Heart left ventricle (tissue), 16 donors: ENCODE data around the gene HLCS. TPM values are rescaled to one million over a fixed set of nuclear protein-coding genes. Genes with fewer than 3 reads are reported as not detected.
A peak's percentile ranks its signal among the peaks of the same experiment; 100 is the strongest.

Experiments used
- ATAC-seq, 4 donors: fragments of 200-7000 bp; cut with Tn5 transposase; one replicate each; pipeline ENCODE4 v1.9.1; 2020 to 2022; ENCODE audit warnings: moderate library complexity in 4 of 4, mild to moderate bottlenecking in 3 of 4, moderate number of reproducible peaks in 1 of 4
- DNase-seq, 5 donors: peaks; one replicate each; pipeline ENCODE4 v3.0.0-alpha.2; 2020
- H3K27ac ChIP-seq, 12 donors: fragments of 200-600 bp; sonication (generic) in 4 of 12; one replicate each; pipeline versions ENCODE4 v1.5.0 to v1.8.0; 2016 to 2022; ENCODE audit warnings: mild to moderate bottlenecking in 2 of 12
- H3K27me3 ChIP-seq, 9 donors: fragments of 200-600 bp; sonication (generic) in 2 of 9; one replicate each; pipeline versions ENCODE4 v1.5.1 to v1.8.0; 2016 to 2022; ENCODE audit warnings: mild to moderate bottlenecking in 3 of 9
- H3K36me3 ChIP-seq, 9 donors: fragments of 200-600 bp; sonication (generic) in 2 of 9; one replicate each; pipeline versions ENCODE4 v1.5.0 to v1.8.0; 2018 to 2022; ENCODE audit warnings: mild to moderate bottlenecking in 2 of 9
- H3K4me1 ChIP-seq, 12 donors: fragments of 200-600 bp; sonication (generic) in 4 of 12; one replicate each; pipeline versions ENCODE4 v1.5.0 to v1.8.0; 2016 to 2022; ENCODE audit warnings: mild to moderate bottlenecking in 3 of 12
- H3K4me3 ChIP-seq, 12 donors: fragments of 200-600 bp; sonication (generic) in 4 of 12; one replicate each; pipeline versions ENCODE4 v1.5.0 to v1.8.0; 2017 to 2022; ENCODE audit warnings: mild to moderate bottlenecking in 9 of 12, moderate library complexity in 4 of 12
- H3K9me3 ChIP-seq, 12 donors: fragments of 200-600 bp; sonication (generic) in 4 of 12; one replicate each; pipeline versions ENCODE4 v1.5.0 to v1.8.0; 2016 to 2022; ENCODE audit warnings: mild to moderate bottlenecking in 1 of 12
- POLR2A ChIP-seq, 2 donors: fragments of 450-650 bp; IDR thresholded peaks; one replicate each; pipeline ENCODE4 v1.6.1; 2017; ENCODE audit warnings: antibody characterized with exemption in 2 of 2, mild to moderate bottlenecking in 2 of 2, moderate library complexity in 2 of 2
- WGBS, 4 donors: extraction: QIAGEN DNeasy Blood & Tissue Kit in 2 of 4; methylation state at CpG; one replicate each; pipeline versions ENCODE4 v1.1.5 to v1.1.7; 2013 to 2018; 5-methylcytosine and 5-hydroxymethylcytosine counted together
- intact Hi-C, 10 donors: fragments of 100-400 bp; cut with DNase I; formaldehyde crosslinking; loops; one replicate each; pipeline versions ENCODE4 v1.11.1 to v1.14.2; 2022
- polyA plus RNA-seq, 2 donors: library from polyadenylated mRNA; stranded (reverse); fragments of 200-250 nt; gene quantifications; one replicate each; pipeline ENCODE4 v1.2.3, GENCODE V29; 2013
- total RNA-seq, 9 donors: library from RNA; depleted of rRNA in 2 of 9; stranded (reverse); fragments of >200 nt in 2 of 9; fragmentation: NEBNext Ultra II Directional in 3 of 9; extraction: Animal tissue kit (Norgen Biotek cat#: 25700) in 3 of 9; gene quantifications; one replicate each; pipeline versions ENCODE4 v1.1.0 to v1.2.4, GENCODE V29; 2016 to 2023
- TF ChIP-seq, protein P1 (sequence below), 12 donors: fragments of 200-600 bp; sonication (generic) in 4 of 12; IDR thresholded peaks; one replicate each; pipeline versions ENCODE4 v1.5.0 to v1.8.0; 2018 to 2022; ENCODE audit warnings: antibody characterized with exemption in 12 of 12, mild to moderate bottlenecking in 5 of 12
- donor health status: ischemic (EF 13 %, LVEDD 7.1; RV severe dilation, severe dysfunction).
- donor health status: healthy with polysubstance abuse.
- donor health status: DM: no; HTN: yes; CAD: no.
- donor health status: DM: no; HTN: no; CAD: no.
- donor health status: ischemic (EF 25% LVEDD 6.9; RV normal size, moderate dysfunction).
- donor health status: ischemic (EF 25% LVEDD 5.7; RV mildly dilated, moderate dysfunction).
- donor health status: healthy.
- donor health status: DM: yes; HTN: yes; CAD: no.
- donor health status: ischemic (EF 35%, LVEDD 5.7; RV mildly dilated, moderate dysfunction).
- donor health status: nonischemic (EF 11% LVEDD 7.7; RV severe dilation, severe dysfunction).
- donor health status: DM: yes; HTN: yes; CAD: no.
- donor health status: PGD.
- donor health status: ischemic (EF 29% LVEDD 5.4; RV normal size, mild dysfunction).
- donor health status: nonischemic (EF 23%, LVEDD 6.1; RV moderate dilation, normal function).

The HLCS gene
- total and polyA plus RNA-seq, 11 donors: 1.8 to 15.2 (median 6.2) TPM

DNA sequence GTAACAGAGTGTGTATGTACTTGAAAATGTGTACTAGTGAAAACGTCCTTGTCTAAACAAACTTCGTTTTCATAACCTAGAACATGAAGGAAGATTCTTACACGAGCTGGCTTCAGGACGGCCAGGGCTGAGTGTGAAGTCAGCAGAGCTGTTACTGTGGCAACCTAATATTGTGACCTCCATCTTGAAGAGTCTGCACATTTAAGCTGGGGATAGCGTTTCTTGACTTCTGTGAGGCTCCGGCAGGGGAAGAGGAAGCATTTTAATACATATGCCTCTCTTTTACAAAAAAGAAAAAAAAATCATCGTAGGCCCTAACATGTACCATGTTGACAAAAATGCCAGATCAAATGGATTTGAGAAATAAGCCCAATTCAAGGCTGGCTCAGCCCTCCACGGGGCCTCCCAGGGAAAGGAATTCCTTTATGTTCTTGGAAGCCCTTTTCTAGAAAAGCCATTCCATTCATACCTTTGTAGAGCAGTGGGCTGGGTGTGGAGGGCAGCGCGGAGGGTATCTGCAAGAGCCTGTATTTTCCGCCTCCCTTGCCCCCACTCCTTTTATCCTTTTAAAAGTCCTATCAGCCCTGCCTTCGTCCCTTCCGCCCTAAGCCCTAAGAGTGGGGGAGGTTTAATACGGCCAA is 216.4 kb downstream of the HLCS start:
- peak in 2 of 4 donors; percentile 41 to 49 for ATAC-seq

DNA sequence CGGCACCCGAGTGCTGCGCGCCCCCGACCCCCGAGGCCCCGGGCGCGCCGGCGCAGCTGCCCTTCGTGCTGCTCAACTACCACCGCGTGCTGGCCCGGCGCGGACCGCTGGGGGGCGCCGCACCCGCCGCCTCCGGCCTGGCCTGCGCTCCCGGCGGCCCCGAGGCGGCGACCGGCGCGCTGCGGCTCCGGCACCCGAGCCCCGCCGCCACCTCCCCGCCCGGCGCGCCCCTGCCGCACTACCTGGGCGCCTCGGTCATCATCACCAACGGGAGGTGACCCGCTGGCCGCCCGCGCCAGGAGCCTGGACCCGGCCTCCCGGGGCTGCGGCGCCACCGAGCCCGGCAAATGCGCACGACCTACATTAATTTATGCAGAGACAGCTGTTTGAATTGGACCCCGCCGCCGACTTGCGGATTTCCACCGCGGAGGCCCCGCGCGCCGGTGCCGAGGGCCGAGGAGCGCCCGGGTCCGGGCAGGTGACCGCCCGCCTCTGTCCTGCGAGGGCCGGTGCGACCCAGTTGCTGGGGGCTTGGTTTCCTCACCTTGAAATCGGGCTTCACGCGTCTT is 218.6 kb downstream of the HLCS start:
- Histone ChIP-seq H3K27ac (peak overlapping the region in 1 of 12 donors; percentile 33), H3K4me1 (peaks cover 0 to 19% (median 5%) of the 10 kb centered on the region in 12 donors), H3K36me3 (no peaks in the 10 kb centered on the region), H3K9me3 (no peaks in the 10 kb centered on the region), H3K27me3 (peaks cover 0 to 29% (median 0%) of the 10 kb centered on the region in 9 donors), H3K4me3 (peak overlapping the region; percentile 22 to 62 (median 56))
- TF ChIP-seq, protein P1, sequence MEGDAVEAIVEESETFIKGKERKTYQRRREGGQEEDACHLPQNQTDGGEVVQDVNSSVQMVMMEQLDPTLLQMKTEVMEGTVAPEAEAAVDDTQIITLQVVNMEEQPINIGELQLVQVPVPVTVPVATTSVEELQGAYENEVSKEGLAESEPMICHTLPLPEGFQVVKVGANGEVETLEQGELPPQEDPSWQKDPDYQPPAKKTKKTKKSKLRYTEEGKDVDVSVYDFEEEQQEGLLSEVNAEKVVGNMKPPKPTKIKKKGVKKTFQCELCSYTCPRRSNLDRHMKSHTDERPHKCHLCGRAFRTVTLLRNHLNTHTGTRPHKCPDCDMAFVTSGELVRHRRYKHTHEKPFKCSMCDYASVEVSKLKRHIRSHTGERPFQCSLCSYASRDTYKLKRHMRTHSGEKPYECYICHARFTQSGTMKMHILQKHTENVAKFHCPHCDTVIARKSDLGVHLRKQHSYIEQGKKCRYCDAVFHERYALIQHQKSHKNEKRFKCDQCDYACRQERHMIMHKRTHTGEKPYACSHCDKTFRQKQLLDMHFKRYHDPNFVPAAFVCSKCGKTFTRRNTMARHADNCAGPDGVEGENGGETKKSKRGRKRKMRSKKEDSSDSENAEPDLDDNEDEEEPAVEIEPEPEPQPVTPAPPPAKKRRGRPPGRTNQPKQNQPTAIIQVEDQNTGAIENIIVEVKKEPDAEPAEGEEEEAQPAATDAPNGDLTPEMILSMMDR (IDR thresholded peaks at IDR 0.05): peak in 4 of 12 donors; percentile 9 to 35 (median 26)
- TF ChIP-seq POLR2A (IDR thresholded peaks at IDR 0.05): no peak
- ATAC-seq: peak in 3 of 4 donors; percentile 49 to 77 (median 68)
- peak; percentile 39 to 71 (median 62) for DNase-seq
- 3 to 14% (median 5%) methylated on average over 41 to 80 of the region's 80 CpGs for WGBS, 4 donors
- intact Hi-C loops: loop anchor here (1.0 to 10.0 kb wide), 7 partner anchors 104 to 179 kb away; no protein-coding TSS in a partner anchor

More for the DNA sequence above, 216.4 kb downstream of the HLCS start:
- Histone ChIP-seq H3K36me3 (peaks cover 0 to 5% (median 0%) of the 10 kb centered on the region in 9 donors), H3K4me1 (peaks cover 0 to 16% (median 5%) of the 10 kb centered on the region in 12 donors), H3K27ac (no peak overlapping the region), H3K4me3 (no peak overlapping the region), H3K9me3 (no peaks in the 10 kb centered on the region), H3K27me3 (peaks cover 0 to 29% (median 0%) of the 10 kb centered on the region in 9 donors)
- intact Hi-C loops: loop anchor here (5.0 to 10.0 kb wide), 7 partner anchors 102 to 177 kb away; no protein-coding TSS in a partner anchor
- peak in 1 of 5 donors; percentile 39 for DNase-seq
- TF ChIP-seq, protein P1 (IDR thresholded peaks at IDR 0.05): no peak
- TF ChIP-seq POLR2A (IDR thresholded peaks at IDR 0.05): no peak
- WGBS, 4 donors: 81 to 87% (median 84%) methylated on average over 14 of the region's 14 CpGs

DNA sequence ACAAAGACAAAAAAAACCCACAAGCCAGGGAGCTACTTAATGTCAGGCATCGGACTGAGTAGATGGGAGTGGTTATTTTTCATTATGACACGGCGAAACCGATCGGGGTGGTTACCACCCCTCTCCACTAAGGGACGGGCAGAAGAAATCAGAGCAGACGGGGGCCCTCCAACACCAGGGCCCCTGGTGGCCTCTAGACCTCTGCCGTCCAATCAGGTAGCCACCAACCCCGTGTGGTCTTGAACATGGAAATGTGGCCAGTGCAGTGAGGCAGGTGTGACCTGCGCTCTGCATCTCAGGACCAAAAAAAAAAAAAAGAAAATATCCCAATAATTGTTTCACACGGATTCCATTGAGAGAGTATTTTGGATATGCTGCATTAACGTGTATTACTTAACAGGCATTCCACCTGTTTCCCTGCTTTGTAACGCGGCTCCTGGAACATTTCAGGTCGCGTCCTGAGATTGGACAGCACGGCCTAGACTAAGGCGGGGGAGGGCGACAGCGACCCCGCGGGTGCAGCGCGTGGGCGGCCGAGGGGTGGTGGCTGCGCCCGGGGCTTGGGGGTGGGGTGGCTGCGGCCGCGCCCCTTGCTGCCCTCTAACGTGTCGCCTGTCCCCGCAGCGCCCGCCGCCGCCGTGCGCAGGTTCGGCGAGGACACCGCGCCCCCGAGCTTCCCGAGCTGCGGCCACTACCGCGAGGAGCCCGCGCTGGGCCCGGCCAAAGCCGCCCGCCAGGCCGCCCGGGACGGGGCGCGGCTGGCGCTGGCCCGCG is 219.2 kb downstream of the HLCS start:
- H3K27ac ChIP-seq: no peak overlapping the region
- TF ChIP-seq, protein P1 (IDR thresholded peaks at IDR 0.05): no peak
- no peak for TF ChIP-seq POLR2A (IDR thresholded peaks at IDR 0.05)
- WGBS, 4 donors: 11 to 29% (median 18%) methylated on average over 28 to 62 of the region's 62 CpGs
- no peak for DNase-seq
- intact Hi-C loops: loop anchor here (1.0 to 10.0 kb wide), 7 partner anchors 105 to 180 kb away; no protein-coding TSS in a partner anchor
- no peaks in the 10 kb centered on the region for H3K36me3 ChIP-seq
- H3K4me1 ChIP-seq: peaks cover 0 to 19% (median 5%) of the 10 kb centered on the region in 12 donors
- peak overlapping the region; percentile 23 to 62 (median 46) for H3K4me3 ChIP-seq
- peaks cover 0 to 29% (median 0%) of the 10 kb centered on the region in 9 donors for H3K27me3 ChIP-seq
- ATAC-seq: peak in 3 of 4 donors; percentile 6 to 30 (median 14)
- no peaks in the 10 kb centered on the region for H3K9me3 ChIP-seq
